Adipocyte (in vitro differentiated cells): Measurements from ENCODE around the gene FASN.

Experiments
- DNase-seq: peaks from one replicate; pipeline ENCODE4 v3.0.0-alpha.2; 2015; ENCODE audit warnings: low read depth
- H3K27me3 ChIP-seq: replicated peaks from 2 replicates; pipeline ENCODE4 v1.7.0; 2013; ENCODE audit warnings: mild to moderate bottlenecking, low read length, moderate library complexity; ENCODE audit not compliant: control insufficient read depth, insufficient read depth
- H3K36me3 ChIP-seq: 2 replicates; pipeline ENCODE4 v1.7.0; 2013; ENCODE audit warnings: low read length, mild to moderate bottlenecking, moderate library complexity; ENCODE audit not compliant: control insufficient read depth, insufficient read depth, severe bottlenecking
- H3K4me1 ChIP-seq: 2 replicates; pipeline ENCODE4 v1.7.0; 2013; ENCODE audit warnings: mild to moderate bottlenecking, low read length, moderate library complexity; ENCODE audit not compliant: control insufficient read depth, insufficient read depth
- H3K4me3 ChIP-seq: 2 replicates; pipeline ENCODE4 v1.7.0; 2013; ENCODE audit warnings: mild to moderate bottlenecking, low read length, moderate library complexity
- H3K9ac ChIP-seq: 2 replicates; pipeline ENCODE4 v1.7.0; 2013; ENCODE audit warnings: mild to moderate bottlenecking, low read length, moderate library complexity
- H3K9me3 ChIP-seq: 2 replicates; pipeline ENCODE4 v1.7.0; 2013; ENCODE audit warnings: mild to moderate bottlenecking, low read length, moderate library complexity; ENCODE audit not compliant: control insufficient read depth

Gene FASN

GRCh38 chr17:82084373-82085030 lies 13.5 kb downstream of the FASN start:
- DNase-seq, result no peak
- Histone ChIP-seq H3K4me3 (no peak overlapping the region), H3K9me3 (no peaks in the 10 kb centered on the region), H3K9ac (no peak overlapping the region), H3K27me3 (no peaks in the 10 kb centered on the region), H3K4me1 (no peaks in the 10 kb centered on the region), H3K36me3 (peaks cover 99% of the 10 kb centered on the region)

GRCh38 chr17:82083533-82084359 lies 14.3 kb downstream of the FASN start:
- Histone ChIP-seq H3K4me1 (no peaks in the 10 kb centered on the region), H3K4me3 (no peak overlapping the region), H3K27me3 (no peaks in the 10 kb centered on the region), H3K9me3 (no peaks in the 10 kb centered on the region), H3K9ac (no peak overlapping the region), H3K36me3 (peaks cover 97% of the 10 kb centered on the region)
- DNase-seq, result no peak

DNA sequence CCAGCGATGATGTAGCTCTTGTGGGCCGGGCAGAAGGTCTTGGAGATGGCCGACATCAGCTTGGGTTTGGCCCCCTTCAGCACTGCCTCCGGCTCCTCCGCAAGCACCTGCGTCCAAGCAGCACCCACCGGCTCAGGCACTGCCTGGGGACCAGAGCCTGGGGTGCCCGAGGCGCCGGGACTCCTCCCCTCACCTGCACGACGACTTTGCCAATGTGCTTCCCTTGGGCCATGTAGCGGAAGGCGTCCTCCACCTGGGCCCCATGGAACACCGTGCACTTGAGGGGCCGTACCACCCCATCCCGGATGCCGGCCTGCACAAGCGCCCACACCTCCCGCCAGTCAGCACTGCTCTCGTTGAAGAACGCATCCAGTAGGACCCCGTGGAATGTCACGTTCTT lies 15.0 kb downstream of the FASN start:
- H3K4me1 ChIP-seq, result no peaks in the 10 kb centered on the region
- no peak overlapping the region for H3K9ac ChIP-seq
- H3K36me3 ChIP-seq, result peaks cover 97% of the 10 kb centered on the region
- no peaks in the 10 kb centered on the region for H3K9me3 ChIP-seq
- H3K27me3 ChIP-seq, result no peaks in the 10 kb centered on the region
- no peak overlapping the region for H3K4me3 ChIP-seq
- DNase-seq, result no peak

DNA sequence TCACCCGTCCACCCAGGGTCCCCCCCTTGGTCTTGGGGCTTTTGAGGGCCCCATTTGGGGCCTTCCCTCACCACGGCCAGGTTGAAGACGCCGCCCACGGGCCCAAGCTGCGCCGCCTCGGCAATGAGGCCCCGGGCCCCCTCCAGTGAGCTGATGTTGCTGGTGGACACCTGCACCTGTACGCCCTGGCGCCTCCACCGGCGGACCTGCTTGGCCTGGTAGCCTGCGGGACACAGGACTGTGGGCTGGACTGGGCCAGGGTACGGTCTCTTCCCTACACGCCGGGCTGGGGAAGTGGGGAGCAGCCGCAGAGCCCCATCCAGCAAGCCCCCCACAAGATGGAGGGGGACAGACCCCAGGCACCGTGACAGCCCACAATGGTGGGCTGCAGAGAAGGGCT lies 15.6 kb downstream of the FASN start:
- no peak for DNase-seq
- H3K4me3 ChIP-seq, result no peak overlapping the region
- no peaks in the 10 kb centered on the region for H3K27me3 ChIP-seq
- no peaks in the 10 kb centered on the region for H3K9me3 ChIP-seq
- no peak overlapping the region for H3K9ac ChIP-seq
- no peaks in the 10 kb centered on the region for H3K4me1 ChIP-seq
- peaks cover 96% of the 10 kb centered on the region for H3K36me3 ChIP-seq

DNA sequence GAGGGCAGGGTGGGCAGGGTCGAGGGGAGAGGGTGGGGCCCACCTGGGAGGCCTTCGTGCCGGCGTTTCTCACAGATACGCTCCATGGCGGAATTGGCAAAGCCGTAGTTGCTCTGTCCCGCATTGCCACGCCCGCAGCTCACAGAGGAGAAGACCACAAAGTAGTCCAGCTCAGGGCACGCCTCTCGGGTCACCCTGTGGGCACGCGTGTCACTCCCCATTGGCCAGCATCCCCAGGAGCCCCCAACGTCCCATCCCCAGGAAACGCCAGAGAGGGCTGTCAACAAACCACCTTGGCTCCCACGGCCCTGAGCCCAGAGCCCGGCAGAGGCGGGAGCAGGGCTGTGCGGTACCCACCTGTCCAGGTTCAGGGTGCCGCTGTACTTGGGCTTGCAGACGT lies 16.1 kb downstream of the FASN start:
- Histone ChIP-seq H3K36me3 (peaks cover 91% of the 10 kb centered on the region), H3K27me3 (no peaks in the 10 kb centered on the region), H3K4me3 (no peak overlapping the region), H3K4me1 (no peaks in the 10 kb centered on the region), H3K9ac (no peak overlapping the region), H3K9me3 (no peaks in the 10 kb centered on the region)
- no peak for DNase-seq

DNA sequence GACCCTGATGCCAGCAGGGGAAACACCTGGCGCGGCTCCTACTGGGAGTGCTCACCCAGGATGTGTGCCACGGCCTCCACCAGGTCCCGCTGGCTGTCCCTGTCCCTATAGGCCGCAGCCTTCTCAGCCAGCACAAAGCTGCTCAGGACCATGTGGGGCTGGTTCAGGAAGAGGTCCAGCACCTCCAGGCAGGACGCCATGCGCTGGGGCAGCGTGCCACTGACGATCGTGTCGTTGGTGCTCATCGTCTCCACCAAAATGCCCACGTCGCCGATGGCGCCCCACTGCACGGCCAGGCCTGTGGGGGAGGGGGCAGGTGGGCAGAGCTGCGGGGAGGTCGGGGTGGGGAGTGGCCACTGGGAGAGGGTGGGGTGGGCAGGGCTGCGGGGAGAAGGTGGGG lies 16.5 kb downstream of the FASN start:
- Histone ChIP-seq H3K9me3 (no peaks in the 10 kb centered on the region), H3K9ac (no peak overlapping the region), H3K36me3 (peaks cover 87% of the 10 kb centered on the region), H3K4me1 (no peaks in the 10 kb centered on the region), H3K4me3 (no peak overlapping the region), H3K27me3 (no peaks in the 10 kb centered on the region)
- no peak for DNase-seq

- H3K36me3 ChIP-seq, result peaks cover 81% of the 10 kb centered on the region
- H3K9ac ChIP-seq, result no peak overlapping the region
- no peaks in the 10 kb centered on the region for H3K27me3 ChIP-seq
- no peak for DNase-seq
- no peaks in the 10 kb centered on the region for H3K4me1 ChIP-seq
- no peak overlapping the region for H3K4me3 ChIP-seq
- no peaks in the 10 kb centered on the region for H3K9me3 ChIP-seq
Observed at GRCh38 chr17:82080789-82081464, 17.1 kb downstream of the FASN start.

GRCh38 chr17:82080048-82080788 lies 17.8 kb downstream of the FASN start:
- H3K27me3 ChIP-seq, result no peaks in the 10 kb centered on the region
- no peak overlapping the region for H3K9ac ChIP-seq
- no peaks in the 10 kb centered on the region for H3K9me3 ChIP-seq
- no peaks in the 10 kb centered on the region for H3K4me1 ChIP-seq
- H3K4me3 ChIP-seq, result no peak overlapping the region
- DNase-seq, result no peak
- peaks cover 73% of the 10 kb centered on the region for H3K36me3 ChIP-seq

DNA sequence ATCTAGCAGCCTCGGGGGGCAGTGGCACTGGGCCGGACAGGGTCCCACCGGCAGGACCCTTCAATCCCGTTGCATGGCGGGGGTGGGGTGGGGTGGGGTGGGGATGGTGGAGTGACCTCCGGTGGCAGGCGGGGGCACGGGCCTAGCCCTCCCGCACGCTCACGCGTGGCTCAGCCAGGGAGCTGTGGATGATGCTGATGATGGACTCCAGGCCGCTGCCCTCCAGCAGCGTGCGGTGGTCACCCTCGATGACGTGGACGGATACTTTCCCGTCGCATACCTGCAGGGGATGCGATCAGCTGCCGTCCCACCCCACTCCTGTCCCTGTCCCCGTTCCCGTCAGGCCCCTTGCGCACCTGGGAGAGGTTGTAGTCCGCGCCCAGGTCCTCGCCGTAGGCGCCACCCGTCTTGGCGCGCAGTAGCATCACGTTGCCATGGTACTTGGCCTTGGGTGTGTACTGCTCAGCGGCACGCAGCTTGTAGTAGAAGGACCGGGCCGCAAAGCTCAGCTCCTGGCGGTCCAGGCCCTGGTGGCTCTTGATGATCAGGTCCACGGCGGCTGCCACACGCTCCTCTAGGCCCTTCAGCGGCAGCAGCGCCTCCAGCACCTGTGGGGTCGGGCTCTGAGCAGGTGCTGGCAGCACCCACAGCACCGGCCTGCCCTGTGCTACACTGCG lies 18.9 kb downstream of the FASN start:
- H3K4me1 ChIP-seq, result no peaks in the 10 kb centered on the region
- H3K36me3 ChIP-seq, result peaks cover 63% of the 10 kb centered on the region
- DNase-seq, result no peak
- H3K4me3 ChIP-seq, result no peak overlapping the region
- H3K9me3 ChIP-seq, result no peaks in the 10 kb centered on the region
- no peak overlapping the region for H3K9ac ChIP-seq
- H3K27me3 ChIP-seq, result no peaks in the 10 kb centered on the region

- no peak for DNase-seq
- H3K9ac ChIP-seq, result peak overlapping the region; percentile 17
- H3K4me1 ChIP-seq, result no peaks in the 10 kb centered on the region
- peaks cover 56% of the 10 kb centered on the region for H3K36me3 ChIP-seq
- H3K4me3 ChIP-seq, result no peak overlapping the region
- H3K27me3 ChIP-seq, result no peaks in the 10 kb centered on the region
- H3K9me3 ChIP-seq, result no peaks in the 10 kb centered on the region
Observed at GRCh38 chr17:82078433-82078832, 19.6 kb downstream of the FASN start.
